Fibroblast of lung (primary cell): ENCODE data around the gene DGAT2L6.

ENCODE experiments used
- CTCF ChIP-seq, 2 donors: IDR thresholded peaks in 1 of 2; conservative IDR thresholded peaks in 1 of 2; 1 replicate in 1 of 2; 2 replicates in 1 of 2; pipeline ENCODE4 v1.5.1; 2011 to 2012; ENCODE audit warnings: low read length in 2 of 2, control low read depth in 1 of 2, inconsistent platforms in 1 of 2, low read depth in 1 of 2, mild to moderate bottlenecking in 1 of 2
- EZH2 ChIP-seq: IDR thresholded peaks from 2 replicates; pipeline ENCODE4 v1.5.1; 2012; ENCODE audit warnings: low read length, control low read depth, mild to moderate bottlenecking; ENCODE audit errors: missing control alignments

GRCh38 chrX:70171624-70172023, 5.7 kb upstream of the DGAT2L6 start:
- TF ChIP-seq CTCF (conservative IDR thresholded peaks at IDR 0.05 in 1 of 2, IDR thresholded peaks at IDR 0.05 in 1 of 2; ENCODE audit: low read depth in 1 of 2, low read length in 2 of 2): no peak
- no peak for TF ChIP-seq EZH2
